ENCODE data around the gene HIVEP3.
"Not testable (repeated sequence)": the region's sequence is repeated elsewhere in the genome, so short reads cannot be mapped to it uniquely, and the experiment has no call there.

Gene HIVEP3

DNA sequence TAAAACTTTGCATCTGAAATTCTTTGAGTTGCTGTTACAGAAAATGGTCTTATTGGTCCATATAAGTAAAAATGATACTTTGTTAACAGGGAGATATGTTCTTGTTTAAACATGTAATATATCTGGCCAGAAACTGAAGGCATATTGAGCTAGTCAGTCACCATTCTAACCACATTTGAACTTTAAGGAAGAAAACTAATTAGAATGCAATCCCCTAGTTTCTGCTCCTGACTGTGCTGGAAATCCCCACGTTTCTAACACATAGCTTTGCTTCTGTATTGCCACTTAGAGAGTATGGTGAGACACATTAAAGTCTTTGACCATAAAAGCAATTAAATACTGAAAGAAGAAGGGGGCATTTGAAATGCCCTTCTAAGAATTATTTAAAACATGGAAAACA, 32.1 kb upstream of the HIVEP3 start:
- DNase-seq (ENCODE audit: insufficient read length, low spot score): no peak
- TF ChIP-seq TAF1 (IDR thresholded peaks at IDR 0.05; ENCODE audit: low read depth, low read length): no peak
- no peak for TF ChIP-seq POU2F2 (IDR thresholded peaks at IDR 0.05; ENCODE audit: low read depth, low read length)
- TF ChIP-seq POLR2AphosphoS5 (IDR thresholded peaks at IDR 0.05; ENCODE audit: low read depth, low read length): no peak
- TF ChIP-seq POLR2A (IDR thresholded peaks at IDR 0.05; ENCODE audit: low read depth, low read length): no peak
- TF ChIP-seq PAX5 (IDR thresholded peaks at IDR 0.05; ENCODE audit: insufficient read depth, low read length, severe bottlenecking): no peak
- TF ChIP-seq SPI1 (IDR thresholded peaks at IDR 0.05; ENCODE audit: low read depth, low read length): no peak
- FAIRE-seq: peak; percentile 5

DNA sequence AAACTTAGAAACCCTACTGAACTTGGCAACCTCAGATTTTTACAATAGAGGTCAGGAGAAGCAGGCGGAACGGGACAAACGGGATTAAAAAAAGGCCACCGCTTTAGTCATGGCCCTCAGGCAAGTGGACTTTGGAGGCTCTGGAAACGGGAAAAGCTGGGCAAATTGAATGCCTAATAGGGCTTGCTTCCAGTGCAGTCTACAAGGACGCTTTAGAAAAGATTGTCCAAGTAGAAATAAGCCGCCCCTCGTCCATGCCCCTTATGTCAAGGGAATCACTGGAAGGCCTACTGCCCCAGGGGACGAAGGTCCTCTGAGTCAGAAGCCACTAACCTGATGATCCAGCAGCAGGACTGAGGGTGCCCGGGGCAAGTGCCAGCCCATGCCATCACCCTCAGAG, 27.2 kb upstream of the HIVEP3 start:
- DNase-seq (ENCODE audit: insufficient read length, low spot score); FAIRE-seq: not testable (repeated sequence)

DNA sequence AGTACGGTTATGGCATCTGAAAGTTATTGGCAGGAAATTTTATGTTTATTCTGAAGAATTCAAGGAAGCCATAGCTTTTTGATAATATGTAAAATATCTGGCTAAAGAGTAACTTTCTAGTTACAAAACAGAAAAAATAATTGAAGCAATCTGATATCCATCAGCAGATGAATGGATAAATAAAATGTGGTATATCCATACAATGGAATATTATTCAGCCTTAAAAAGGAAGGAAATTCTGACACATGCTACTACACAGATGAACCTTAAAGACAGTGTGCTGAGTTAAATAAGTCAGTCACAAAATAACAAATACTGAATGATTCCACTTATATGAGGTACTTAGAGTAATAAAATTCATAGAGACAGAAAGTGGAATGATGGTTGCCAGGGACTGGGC, 25.0 kb upstream of the HIVEP3 start:
- DNase-seq (ENCODE audit: insufficient read length, low spot score): no peak
- no peak for FAIRE-seq
- TF ChIP-seq SPI1 (IDR thresholded peaks at IDR 0.05; ENCODE audit: low read depth, low read length) (no peak), TAF1 (IDR thresholded peaks at IDR 0.05; ENCODE audit: low read depth, low read length) (no peak), POLR2A (IDR thresholded peaks at IDR 0.05; ENCODE audit: low read depth, low read length) (no peak), POLR2AphosphoS5 (IDR thresholded peaks at IDR 0.05; ENCODE audit: low read depth, low read length) (no peak), POU2F2 (IDR thresholded peaks at IDR 0.05; ENCODE audit: low read depth, low read length) (no peak), PAX5 (IDR thresholded peaks at IDR 0.05; ENCODE audit: insufficient read depth, low read length, severe bottlenecking) (no peak)

DNA sequence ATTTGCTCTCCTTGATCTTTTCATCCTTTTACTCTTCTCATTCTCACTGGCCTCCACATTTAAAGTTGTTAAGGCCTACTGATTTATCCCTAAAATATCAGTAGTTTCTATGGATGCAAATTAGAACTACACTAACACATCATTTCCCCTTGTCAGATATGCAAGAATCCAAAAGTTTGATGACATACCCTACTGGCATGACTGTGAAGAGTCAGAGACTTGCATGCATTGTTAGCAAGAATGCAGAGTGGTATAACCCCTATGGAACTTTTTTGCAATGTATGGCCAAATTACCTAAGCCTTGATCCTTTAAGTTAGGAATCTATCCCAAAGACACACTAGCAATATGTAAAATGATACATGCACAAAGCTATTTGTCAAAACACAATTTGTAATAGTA, 23.6 kb upstream of the HIVEP3 start:
- no peak for TF ChIP-seq POLR2A (IDR thresholded peaks at IDR 0.05; ENCODE audit: low read depth, low read length)
- no peak for TF ChIP-seq PAX5 (IDR thresholded peaks at IDR 0.05; ENCODE audit: insufficient read depth, low read length, severe bottlenecking)
- no peak for TF ChIP-seq POU2F2 (IDR thresholded peaks at IDR 0.05; ENCODE audit: low read depth, low read length)
- no peak for TF ChIP-seq SPI1 (IDR thresholded peaks at IDR 0.05; ENCODE audit: low read depth, low read length)
- TF ChIP-seq POLR2AphosphoS5 (IDR thresholded peaks at IDR 0.05; ENCODE audit: low read depth, low read length): no peak
- no peak for TF ChIP-seq TAF1 (IDR thresholded peaks at IDR 0.05; ENCODE audit: low read depth, low read length)
- DNase-seq (ENCODE audit: insufficient read length, low spot score) (no peak), FAIRE-seq (no peak)

DNA sequence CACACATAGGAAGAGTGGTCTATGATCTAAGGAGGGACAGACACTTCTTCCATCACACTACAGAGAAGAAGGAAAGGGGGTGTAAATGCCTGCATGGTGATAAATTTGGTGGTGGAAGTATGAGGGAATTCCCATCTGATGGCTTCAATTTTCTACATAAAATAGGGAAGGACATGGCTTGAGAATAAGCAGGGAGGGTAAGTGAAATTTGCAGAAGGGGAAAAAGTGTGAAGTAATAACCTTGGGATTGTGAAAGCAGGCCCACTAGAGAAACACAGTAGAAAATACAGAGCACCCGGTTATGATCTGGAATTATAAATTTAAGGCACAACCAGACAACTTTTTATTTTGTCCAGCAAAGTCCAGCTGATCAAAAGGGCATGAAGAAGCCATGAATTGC, 22.7 kb upstream of the HIVEP3 start:
- FAIRE-seq (no peak), DNase-seq (ENCODE audit: insufficient read length, low spot score) (no peak)
- TF ChIP-seq POLR2A (IDR thresholded peaks at IDR 0.05; ENCODE audit: low read depth, low read length): no peak
- no peak for TF ChIP-seq TAF1 (IDR thresholded peaks at IDR 0.05; ENCODE audit: low read depth, low read length)
- TF ChIP-seq SPI1 (IDR thresholded peaks at IDR 0.05; ENCODE audit: low read depth, low read length): no peak
- TF ChIP-seq POU2F2 (IDR thresholded peaks at IDR 0.05; ENCODE audit: low read depth, low read length): no peak
- no peak for TF ChIP-seq PAX5 (IDR thresholded peaks at IDR 0.05; ENCODE audit: insufficient read depth, low read length, severe bottlenecking)
- TF ChIP-seq POLR2AphosphoS5 (IDR thresholded peaks at IDR 0.05; ENCODE audit: low read depth, low read length): no peak

DNA sequence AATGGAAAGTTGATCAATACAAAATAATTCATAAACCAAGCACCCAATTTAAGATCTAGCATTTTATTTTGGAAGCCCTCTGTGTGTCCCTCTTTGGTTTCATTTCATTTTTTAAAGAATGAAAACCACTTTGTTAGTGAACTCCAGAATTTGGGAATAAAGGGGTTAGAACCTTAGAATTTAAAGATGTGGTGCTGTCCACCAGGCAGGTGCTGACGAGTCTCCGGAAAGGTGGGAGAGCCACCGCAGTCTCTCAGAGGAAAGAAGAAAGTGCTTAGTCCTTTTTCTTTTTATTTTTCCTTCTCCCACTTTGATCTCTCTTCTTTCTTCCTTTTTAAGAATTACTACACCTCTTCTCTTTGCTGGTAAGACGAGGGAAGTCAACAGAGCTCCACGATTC, 20.5 kb upstream of the HIVEP3 start:
- DNase-seq (ENCODE audit: insufficient read length, low spot score): no peak
- FAIRE-seq: no peak

DNA sequence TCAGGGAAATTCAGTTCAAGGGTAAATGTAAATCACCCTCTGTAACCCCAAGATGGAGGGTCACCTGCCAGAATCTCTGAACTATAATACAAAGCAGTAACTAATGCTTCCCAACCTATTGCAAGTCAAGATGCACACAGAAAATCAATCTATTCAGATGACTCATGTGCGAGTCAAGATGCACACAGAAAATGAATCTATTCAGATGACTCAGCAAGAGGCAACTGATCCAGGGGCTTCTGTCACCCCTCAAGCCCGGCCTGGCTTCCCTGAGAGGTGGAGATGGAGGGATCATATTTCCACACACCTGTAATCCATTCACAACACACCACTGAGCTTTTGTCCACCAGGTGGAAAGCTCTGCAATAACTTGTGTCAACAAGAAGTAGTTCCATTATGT, 17.4 kb upstream of the HIVEP3 start:
- no peak for DNase-seq (ENCODE audit: insufficient read length, low spot score)
- FAIRE-seq: no peak
- TF ChIP-seq TAF1 (IDR thresholded peaks at IDR 0.05; ENCODE audit: low read depth, low read length) (no peak), POU2F2 (IDR thresholded peaks at IDR 0.05; ENCODE audit: low read depth, low read length) (no peak), PAX5 (IDR thresholded peaks at IDR 0.05; ENCODE audit: insufficient read depth, low read length, severe bottlenecking) (no peak), SPI1 (IDR thresholded peaks at IDR 0.05; ENCODE audit: low read depth, low read length) (no peak), POLR2A (IDR thresholded peaks at IDR 0.05; ENCODE audit: low read depth, low read length) (no peak), POLR2AphosphoS5 (IDR thresholded peaks at IDR 0.05; ENCODE audit: low read depth, low read length) (no peak)

More for the DNA sequence above, 20.5 kb upstream of the HIVEP3 start:
- TF ChIP-seq SPI1 (IDR thresholded peaks at IDR 0.05; ENCODE audit: low read depth, low read length): no peak
- no peak for TF ChIP-seq TAF1 (IDR thresholded peaks at IDR 0.05; ENCODE audit: low read depth, low read length)
- no peak for TF ChIP-seq POLR2AphosphoS5 (IDR thresholded peaks at IDR 0.05; ENCODE audit: low read depth, low read length)
- no peak for TF ChIP-seq POLR2A (IDR thresholded peaks at IDR 0.05; ENCODE audit: low read depth, low read length)
- TF ChIP-seq POU2F2 (IDR thresholded peaks at IDR 0.05; ENCODE audit: low read depth, low read length): no peak
- no peak for TF ChIP-seq PAX5 (IDR thresholded peaks at IDR 0.05; ENCODE audit: insufficient read depth, low read length, severe bottlenecking)

DNA sequence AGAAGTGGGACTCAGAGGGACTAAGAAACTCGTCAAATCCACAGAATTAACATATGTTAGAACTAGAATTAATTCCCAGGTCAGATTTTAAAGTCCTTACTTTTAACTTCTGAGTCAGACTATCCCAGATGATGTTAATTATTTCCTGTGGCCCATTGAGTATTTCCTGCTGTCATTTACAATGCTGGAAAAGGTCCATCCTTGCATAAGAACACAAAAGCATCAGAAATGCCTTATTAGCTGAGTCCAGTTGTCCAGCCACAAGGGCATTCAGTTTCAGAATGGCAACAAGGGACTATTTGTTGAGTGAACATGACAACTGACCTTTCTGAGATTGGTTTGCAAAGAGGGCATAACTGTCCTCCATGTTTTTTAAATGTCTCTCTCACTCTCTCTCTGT, 16.5 kb upstream of the HIVEP3 start:
- no peak for TF ChIP-seq TAF1 (IDR thresholded peaks at IDR 0.05; ENCODE audit: low read depth, low read length)
- TF ChIP-seq PAX5 (IDR thresholded peaks at IDR 0.05; ENCODE audit: insufficient read depth, low read length, severe bottlenecking): no peak
- no peak for TF ChIP-seq POLR2A (IDR thresholded peaks at IDR 0.05; ENCODE audit: low read depth, low read length)
- TF ChIP-seq POU2F2 (IDR thresholded peaks at IDR 0.05; ENCODE audit: low read depth, low read length): no peak
- TF ChIP-seq POLR2AphosphoS5 (IDR thresholded peaks at IDR 0.05; ENCODE audit: low read depth, low read length): no peak
- TF ChIP-seq SPI1 (IDR thresholded peaks at IDR 0.05; ENCODE audit: low read depth, low read length): no peak
- DNase-seq (ENCODE audit: insufficient read length, low spot score) (no peak), FAIRE-seq (no peak)

DNA sequence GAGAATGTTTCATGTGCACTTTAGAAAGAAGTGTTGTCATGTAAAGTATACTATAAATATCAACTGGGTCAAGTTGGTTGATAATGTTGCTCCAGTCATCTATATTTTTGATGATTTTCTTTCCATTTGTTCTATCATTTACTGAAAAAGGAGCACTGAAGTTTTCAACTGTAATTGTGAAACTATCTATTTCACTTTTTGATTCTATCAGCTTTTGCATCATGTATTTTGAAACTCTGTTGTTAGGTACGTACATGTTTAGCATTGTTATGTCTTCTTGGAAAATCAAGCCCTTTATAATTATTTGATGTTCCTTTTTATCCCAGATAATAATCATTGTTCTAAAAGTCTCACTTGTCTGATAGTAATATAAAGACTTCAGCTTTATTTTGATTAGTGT, 14.4 kb upstream of the HIVEP3 start:
- DNase-seq (ENCODE audit: insufficient read length, low spot score) (no peak), FAIRE-seq (no peak)
- TF ChIP-seq POLR2AphosphoS5 (IDR thresholded peaks at IDR 0.05; ENCODE audit: low read depth, low read length) (no peak), SPI1 (IDR thresholded peaks at IDR 0.05; ENCODE audit: low read depth, low read length) (no peak), POU2F2 (IDR thresholded peaks at IDR 0.05; ENCODE audit: low read depth, low read length) (no peak), TAF1 (IDR thresholded peaks at IDR 0.05; ENCODE audit: low read depth, low read length) (no peak), POLR2A (IDR thresholded peaks at IDR 0.05; ENCODE audit: low read depth, low read length) (no peak), PAX5 (IDR thresholded peaks at IDR 0.05; ENCODE audit: insufficient read depth, low read length, severe bottlenecking) (no peak)

DNA sequence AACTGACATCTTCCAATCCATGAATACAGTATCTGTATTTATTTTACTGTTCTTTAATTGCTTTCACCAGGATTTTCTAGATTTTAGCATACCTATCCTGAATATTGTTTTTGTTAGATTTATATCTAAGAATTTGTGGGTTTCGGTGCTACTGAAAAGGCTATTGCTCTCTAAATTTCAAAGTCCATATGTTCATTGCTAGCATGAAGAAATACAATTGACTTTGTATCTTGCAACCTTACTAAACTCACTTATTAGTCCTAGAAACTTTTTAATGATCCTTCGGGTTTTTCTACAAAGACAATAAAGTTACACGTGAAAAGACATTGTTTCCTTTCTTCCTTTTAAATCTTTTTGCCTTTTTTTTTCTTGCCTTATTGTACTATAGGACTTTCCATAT, 12.9 kb upstream of the HIVEP3 start:
- FAIRE-seq: no peak
- no peak for TF ChIP-seq TAF1 (IDR thresholded peaks at IDR 0.05; ENCODE audit: low read depth, low read length)
- no peak for TF ChIP-seq POU2F2 (IDR thresholded peaks at IDR 0.05; ENCODE audit: low read depth, low read length)
- no peak for TF ChIP-seq PAX5 (IDR thresholded peaks at IDR 0.05; ENCODE audit: insufficient read depth, low read length, severe bottlenecking)
- no peak for TF ChIP-seq POLR2A (IDR thresholded peaks at IDR 0.05; ENCODE audit: low read depth, low read length)
- TF ChIP-seq POLR2AphosphoS5 (IDR thresholded peaks at IDR 0.05; ENCODE audit: low read depth, low read length): no peak
- TF ChIP-seq SPI1 (IDR thresholded peaks at IDR 0.05; ENCODE audit: low read depth, low read length): no peak

More for the DNA sequence above, 12.9 kb upstream of the HIVEP3 start:
- no peak for DNase-seq (ENCODE audit: insufficient read length, low spot score)

Data from GM12891 (cell line).